Mesenteric fat pad (tissue), 1 donor: Measurements from ENCODE around the gene CST5. TPM values are rescaled to one million over a fixed set of nuclear protein-coding genes. Genes with fewer than 3 reads are reported as not detected.
"Not testable (repeated sequence)": the region's sequence is repeated elsewhere in the genome, so short reads cannot be mapped to it uniquely, and the experiment has no call there.

Source experiments
- DNase-seq: peaks from one replicate; pipeline ENCODE4 v3.0.0-alpha.2; 2020; ENCODE audit warnings: low spot score
- total RNA-seq: library from RNA; stranded (reverse); fragmentation: NEBNext Ultra II Directional; extraction: Animal tissue kit (Norgen Biotek cat#: 25700); gene quantifications from one replicate; pipeline ENCODE4 v1.2.1, GENCODE V29; 2021
- donor health status: DM: yes; HTN: yes; CAD: no.

Gene CST5
- total RNA-seq, 1 donor from 2014 or later, result not detected

- no peak for DNase-seq
These were observed 22.8 kb downstream of the CST5 start for GRCh38 chr20:23856736-23857135.

GRCh38 chr20:23856226-23856625 is 23.3 kb downstream of the CST5 start:
- no peak for DNase-seq

GRCh38 chr20:23841693-23842092 is 37.9 kb downstream of the CST5 start:
- no peak for DNase-seq

- DNase-seq, result no peak
These were observed 43.8 kb downstream of the CST5 start for GRCh38 chr20:23835716-23836115.

- no peak for DNase-seq
These were observed 46.6 kb downstream of the CST5 start for GRCh38 chr20:23832775-23833513.

- not testable (repeated sequence) for DNase-seq
These were observed 47.6 kb downstream of the CST5 start for GRCh38 chr20:23831961-23832360.

GRCh38 chr20:23826541-23827021 is 53.0 kb downstream of the CST5 start, which contains the start of gene CST2:
Gene CST2, minus strand, starts transcription at chr20:23826729. Its CDS starts 69 bp downstream, at chr20:23826660.
- no peak for DNase-seq

Other genes with a start within 250 kb of the CST5 start
- gene CST3, start 241.8 kb downstream of the CST5 start, total RNA-seq, result 1,237 TPM
- gene CST4, start 190.7 kb downstream of the CST5 start, total RNA-seq, result not detected
- gene CST1, start 128.8 kb downstream of the CST5 start, total RNA-seq, result not detected
- gene CST2, start 53.0 kb downstream of the CST5 start, total RNA-seq, result not detected
- gene GGTLC1, start 109.0 kb upstream of the CST5 start, total RNA-seq, result not detected